ENCODE measurements around the gene FBXO17. TPM values are rescaled to one million over a fixed set of nuclear protein-coding genes. Genes with fewer than 3 reads are reported as not detected.

The FBXO17 gene
- total RNA-seq, 1 donor from 2014 or later: 13.3 TPM

DNA sequence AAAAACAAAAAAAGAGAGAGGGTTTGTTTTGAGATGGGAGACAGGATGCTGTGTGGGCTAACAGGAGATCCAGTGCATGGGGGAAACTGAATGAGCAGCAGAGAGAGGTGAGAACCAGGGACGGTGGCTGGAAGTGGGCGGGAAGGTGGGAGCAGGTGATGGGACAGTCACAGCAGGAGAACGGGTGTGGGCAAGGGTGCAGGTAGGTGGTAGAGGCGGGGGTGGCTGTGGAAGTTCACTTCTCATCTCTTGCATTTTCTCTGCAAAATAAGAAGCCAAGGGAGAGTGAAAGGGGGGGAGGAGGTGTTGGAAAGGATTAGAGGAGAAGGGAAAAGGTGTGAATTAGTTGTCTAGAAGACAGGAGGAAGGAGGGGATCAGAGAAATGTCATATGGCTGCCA is 21.9 kb downstream of the FBXO17 start:
- TF ChIP-seq, protein P1, sequence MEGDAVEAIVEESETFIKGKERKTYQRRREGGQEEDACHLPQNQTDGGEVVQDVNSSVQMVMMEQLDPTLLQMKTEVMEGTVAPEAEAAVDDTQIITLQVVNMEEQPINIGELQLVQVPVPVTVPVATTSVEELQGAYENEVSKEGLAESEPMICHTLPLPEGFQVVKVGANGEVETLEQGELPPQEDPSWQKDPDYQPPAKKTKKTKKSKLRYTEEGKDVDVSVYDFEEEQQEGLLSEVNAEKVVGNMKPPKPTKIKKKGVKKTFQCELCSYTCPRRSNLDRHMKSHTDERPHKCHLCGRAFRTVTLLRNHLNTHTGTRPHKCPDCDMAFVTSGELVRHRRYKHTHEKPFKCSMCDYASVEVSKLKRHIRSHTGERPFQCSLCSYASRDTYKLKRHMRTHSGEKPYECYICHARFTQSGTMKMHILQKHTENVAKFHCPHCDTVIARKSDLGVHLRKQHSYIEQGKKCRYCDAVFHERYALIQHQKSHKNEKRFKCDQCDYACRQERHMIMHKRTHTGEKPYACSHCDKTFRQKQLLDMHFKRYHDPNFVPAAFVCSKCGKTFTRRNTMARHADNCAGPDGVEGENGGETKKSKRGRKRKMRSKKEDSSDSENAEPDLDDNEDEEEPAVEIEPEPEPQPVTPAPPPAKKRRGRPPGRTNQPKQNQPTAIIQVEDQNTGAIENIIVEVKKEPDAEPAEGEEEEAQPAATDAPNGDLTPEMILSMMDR (IDR thresholded peaks at IDR 0.05): no peak
- DNase-seq: no peak
- H3K9me3 ChIP-seq: no peaks in the 10 kb centered on the region
- no peak overlapping the region for H3K27ac ChIP-seq
- no peaks in the 10 kb centered on the region for H3K36me3 ChIP-seq
- intact Hi-C loops (cut with DNase I): no loop called here
- peaks cover 8% of the 10 kb centered on the region for H3K4me1 ChIP-seq
- H3K27me3 ChIP-seq: no peaks in the 10 kb centered on the region
- no peak overlapping the region for H3K4me3 ChIP-seq
- ATAC-seq: no peak

DNA sequence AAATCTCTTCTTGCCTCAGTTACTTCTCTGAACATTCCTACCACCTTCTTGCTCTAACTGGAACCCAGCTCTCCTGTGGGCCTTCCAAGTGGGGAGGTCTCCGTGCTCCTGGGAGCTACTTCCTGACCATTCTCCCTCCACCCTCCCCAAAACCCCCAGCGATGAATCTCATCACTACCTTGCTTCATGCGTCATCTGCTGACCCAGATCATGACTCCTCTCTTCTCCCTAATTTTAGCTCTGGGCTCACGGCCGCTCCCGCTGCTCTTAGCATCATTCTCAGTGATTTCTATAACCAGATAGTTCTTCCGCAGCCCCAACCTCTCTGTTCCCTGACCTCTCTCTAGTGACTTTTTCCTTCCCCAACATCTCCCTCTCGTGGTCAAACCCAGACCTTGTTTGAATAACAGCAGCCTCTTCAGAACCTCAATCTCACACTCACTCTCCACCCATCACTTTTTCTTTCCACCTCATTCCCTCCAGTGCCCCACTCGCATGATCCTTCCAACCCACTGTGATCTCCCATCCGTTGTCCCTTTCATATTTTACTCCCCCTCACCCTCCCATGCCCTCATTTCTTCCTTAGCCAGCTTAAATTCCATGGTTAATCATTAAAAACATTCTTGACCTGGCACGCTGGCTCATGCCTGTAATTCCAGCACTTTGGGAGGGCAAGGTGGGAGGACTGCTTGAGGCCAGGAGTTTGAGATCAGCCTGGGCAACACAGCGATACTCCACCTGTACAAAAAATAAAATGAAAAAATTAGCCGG is 23.0 kb downstream of the FBXO17 start:
- H3K4me1 ChIP-seq: peaks cover 8% of the 10 kb centered on the region
- no peaks in the 10 kb centered on the region for H3K27me3 ChIP-seq
- no peaks in the 10 kb centered on the region for H3K36me3 ChIP-seq
- H3K4me3 ChIP-seq: no peak overlapping the region
- intact Hi-C loops (cut with DNase I): no loop called here
- DNase-seq (no peak), ATAC-seq (peak; percentile 62)
- no peak overlapping the region for H3K27ac ChIP-seq
- TF ChIP-seq, protein P1 (IDR thresholded peaks at IDR 0.05): peak; percentile 40
- no peaks in the 10 kb centered on the region for H3K9me3 ChIP-seq

DNA sequence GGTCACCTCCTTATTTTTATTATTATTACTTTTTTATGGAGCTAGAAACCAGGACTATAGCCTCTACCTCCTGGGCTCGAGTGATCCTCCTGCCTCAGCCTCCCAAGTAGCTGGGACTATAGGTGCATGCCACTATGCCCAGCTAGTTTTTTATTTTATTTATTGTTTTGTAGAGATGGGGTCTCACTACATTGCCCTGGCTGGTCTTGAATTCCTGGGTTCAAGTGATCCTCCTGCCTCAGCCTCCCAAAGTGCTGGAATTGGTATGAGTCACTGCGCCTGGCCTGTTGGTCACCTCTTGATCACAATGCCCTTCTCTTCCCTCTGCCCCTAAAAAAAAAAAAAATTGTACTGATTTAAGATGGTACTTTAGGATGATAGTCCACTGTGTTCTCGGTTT is 24.4 kb downstream of the FBXO17 start:
- H3K27me3 ChIP-seq: no peaks in the 10 kb centered on the region
- TF ChIP-seq, protein P1 (IDR thresholded peaks at IDR 0.05): no peak

DNA sequence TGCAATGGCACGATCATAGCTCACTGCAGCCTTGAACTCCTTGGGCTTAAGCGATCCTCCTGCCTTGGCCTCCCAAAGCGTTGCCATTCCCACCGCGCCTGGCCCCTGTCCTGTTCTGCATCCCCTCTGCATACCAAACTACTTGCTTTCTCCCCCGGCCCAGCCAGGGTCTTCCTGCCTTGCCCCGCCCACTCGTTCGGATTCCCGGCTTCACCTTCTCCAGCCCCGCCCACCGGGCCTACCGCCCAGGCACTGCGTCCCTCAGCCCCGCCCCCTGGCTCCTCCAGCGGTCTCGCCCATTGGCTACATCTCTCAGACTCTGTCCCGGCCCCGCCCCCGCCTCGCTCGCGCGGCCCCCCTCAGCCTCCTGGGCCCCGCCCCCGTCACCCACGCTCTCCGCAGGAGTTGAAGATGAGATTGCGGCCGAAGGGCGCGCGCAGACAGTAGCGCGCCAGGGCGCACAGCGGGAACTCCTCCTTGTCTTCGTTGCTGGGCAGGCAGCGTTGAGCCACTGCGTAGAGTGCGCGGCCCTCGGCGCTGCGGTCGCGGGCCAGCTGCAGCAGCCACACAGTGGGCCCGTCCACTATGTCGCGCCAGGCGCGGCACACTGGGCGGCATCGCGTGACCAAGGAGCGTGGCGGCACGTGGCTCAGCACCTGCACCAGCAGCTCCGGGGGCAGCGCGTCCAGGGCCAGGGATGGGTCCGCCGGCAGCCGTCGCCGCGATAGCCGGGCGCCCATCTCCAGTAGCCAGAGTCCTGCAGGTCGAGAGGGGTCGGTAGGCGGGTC is 25.8 kb downstream of the FBXO17 start:
- intact Hi-C loops (cut with DNase I): no loop called here
- peak; percentile 97 for ATAC-seq
- DNase-seq: peak; percentile 95
- H3K27ac ChIP-seq: no peak overlapping the region
- peak overlapping the region; percentile 43 for H3K4me3 ChIP-seq
- peaks cover 8% of the 10 kb centered on the region for H3K4me1 ChIP-seq
- TF ChIP-seq, protein P1 (IDR thresholded peaks at IDR 0.05): no peak
- no peaks in the 10 kb centered on the region for H3K27me3 ChIP-seq
- no peaks in the 10 kb centered on the region for H3K9me3 ChIP-seq
- H3K36me3 ChIP-seq: no peaks in the 10 kb centered on the region

More for the DNA sequence above, 24.4 kb downstream of the FBXO17 start:
- DNase-seq: no peak
- no peak overlapping the region for H3K27ac ChIP-seq
- H3K4me3 ChIP-seq: no peak overlapping the region
- H3K9me3 ChIP-seq: no peaks in the 10 kb centered on the region
- no peaks in the 10 kb centered on the region for H3K36me3 ChIP-seq
- no peak for ATAC-seq
- intact Hi-C loops (cut with DNase I): no loop called here
- peaks cover 8% of the 10 kb centered on the region for H3K4me1 ChIP-seq

DNA sequence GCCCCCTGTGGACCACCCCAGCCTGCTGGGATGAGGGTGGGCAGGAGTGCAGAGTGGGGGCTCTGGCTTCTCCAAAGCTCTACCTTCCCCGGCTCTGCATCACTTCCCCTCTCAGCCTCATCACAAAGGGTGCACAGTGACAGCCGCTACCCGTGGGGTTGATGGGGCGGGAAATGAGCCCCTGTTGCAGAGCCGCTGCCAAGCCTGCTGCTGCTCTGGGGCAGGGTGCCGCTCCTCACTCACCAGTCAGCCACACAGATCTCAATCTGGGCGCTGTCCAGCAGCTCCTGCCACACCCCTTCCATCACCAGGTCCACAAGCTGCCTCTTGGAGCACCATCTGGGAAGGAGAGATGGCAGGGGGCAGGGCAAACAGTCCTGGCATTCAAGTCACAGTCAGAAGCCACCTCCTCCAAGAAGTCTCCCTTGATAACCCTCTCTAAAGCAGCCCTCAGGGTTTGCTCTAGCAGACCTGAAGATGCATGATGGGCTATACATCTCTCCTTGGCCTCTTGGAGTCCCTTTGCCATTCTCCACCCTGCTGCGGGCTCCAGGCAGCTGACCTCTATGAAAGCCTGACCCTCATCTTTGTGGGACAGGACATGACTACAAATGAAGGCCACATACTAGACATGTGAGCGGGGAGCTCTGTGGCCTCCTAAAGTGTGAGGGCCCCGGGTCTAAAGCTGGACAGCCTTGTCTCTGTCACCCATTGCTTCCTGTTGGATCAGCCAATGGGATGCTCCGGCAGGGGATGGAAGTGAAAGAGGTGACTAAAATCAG is 29.1 kb downstream of the FBXO17 start:
- ATAC-seq: no peak
- H3K9me3 ChIP-seq: no peaks in the 10 kb centered on the region
- H3K27ac ChIP-seq: no peak overlapping the region
- intact Hi-C loops (cut with DNase I): no loop called here
- no peaks in the 10 kb centered on the region for H3K36me3 ChIP-seq
- no peaks in the 10 kb centered on the region for H3K27me3 ChIP-seq
- H3K4me1 ChIP-seq: peaks cover 8% of the 10 kb centered on the region
- TF ChIP-seq, protein P1 (IDR thresholded peaks at IDR 0.05): no peak
- DNase-seq: no peak
- H3K4me3 ChIP-seq: no peak overlapping the region
